NCI-H1694 (cell line): ENCODE data around the gene CNNM4.

Experiments used
- DNase-seq: peaks from one replicate; lab custom pipeline; 2025; lab: John Stamatoyannopoulos, UW

CNNM4 gene

DNA sequence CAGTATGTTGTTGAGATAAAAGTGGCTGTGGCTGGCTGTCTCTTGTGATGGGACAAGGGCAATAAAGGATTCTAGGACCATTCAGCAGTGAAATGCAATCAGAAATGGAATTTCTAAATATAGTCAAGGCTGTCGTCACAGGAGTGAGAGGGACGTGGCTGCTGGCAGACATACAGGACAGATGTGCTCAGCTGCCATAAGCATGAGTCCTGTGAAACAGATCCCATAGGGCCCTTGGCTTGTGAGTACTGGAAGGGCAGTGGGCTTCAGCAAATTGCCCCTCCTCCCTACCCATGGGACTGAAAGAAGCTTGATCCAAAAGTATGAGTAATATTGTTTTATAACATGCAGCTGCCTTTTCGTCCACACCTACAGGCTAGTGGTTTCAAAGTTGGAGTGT lies 51.2 kb downstream of the CNNM4 start:
- no peak for DNase-seq

DNA sequence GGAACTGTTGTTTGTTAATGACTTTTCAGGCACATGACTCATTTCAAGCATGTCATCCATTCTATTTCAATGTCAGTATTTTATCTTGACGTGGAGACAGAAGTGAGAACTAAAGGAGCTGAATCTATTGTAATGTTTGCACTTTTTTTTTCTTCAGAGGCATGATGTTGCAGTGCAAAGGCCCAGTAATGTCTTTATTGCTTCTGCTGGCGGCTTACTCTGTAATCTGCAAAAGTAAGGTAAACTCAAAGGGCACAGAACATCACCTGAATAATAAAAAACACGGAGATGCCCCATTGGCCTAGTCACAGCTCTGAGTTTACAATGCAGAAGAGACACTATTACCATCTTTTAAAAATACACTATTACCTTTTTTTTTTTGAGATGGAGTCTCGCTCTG lies 53.0 kb downstream of the CNNM4 start:
- DNase-seq: no peak

DNA sequence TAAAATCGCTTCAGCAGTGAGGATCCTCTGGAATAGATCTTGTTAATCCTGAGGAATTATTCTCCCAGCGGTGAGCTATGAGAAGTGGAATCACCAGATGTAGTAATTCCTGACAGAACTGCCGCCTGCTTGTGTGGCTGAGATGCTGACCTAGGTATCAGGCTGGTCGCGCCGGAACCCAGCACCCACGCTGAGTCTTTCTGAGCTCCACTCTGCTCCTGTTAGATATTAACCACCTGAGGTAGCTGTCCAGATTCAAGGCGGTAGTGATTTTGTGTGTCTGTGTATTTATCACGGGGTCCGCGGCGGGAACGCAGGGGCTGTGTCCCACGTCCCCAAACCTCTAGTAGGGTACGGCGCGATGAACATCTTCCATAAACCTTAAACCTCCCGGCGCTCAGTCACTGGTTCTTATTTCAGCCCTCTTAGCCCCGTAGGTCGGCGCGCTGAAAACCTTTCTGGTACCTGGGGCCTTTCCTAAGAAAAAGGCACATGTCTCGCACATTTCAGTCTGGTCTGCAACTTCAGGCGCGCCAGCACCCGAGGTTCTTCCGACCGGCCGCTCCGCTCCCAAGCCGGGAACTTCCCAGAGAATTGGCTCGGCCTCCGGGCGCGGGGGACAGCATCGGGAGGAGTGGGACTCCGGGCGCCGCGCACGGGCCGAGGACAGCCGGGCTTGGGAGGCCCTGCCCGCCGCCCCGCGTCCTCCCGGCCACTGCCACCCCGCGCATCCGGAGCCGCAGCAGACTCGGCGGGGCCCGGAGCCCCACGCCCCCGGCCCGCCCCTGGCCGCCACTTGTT lies 54.8 kb downstream of the CNNM4 start:
- DNase-seq: no peak

DNA sequence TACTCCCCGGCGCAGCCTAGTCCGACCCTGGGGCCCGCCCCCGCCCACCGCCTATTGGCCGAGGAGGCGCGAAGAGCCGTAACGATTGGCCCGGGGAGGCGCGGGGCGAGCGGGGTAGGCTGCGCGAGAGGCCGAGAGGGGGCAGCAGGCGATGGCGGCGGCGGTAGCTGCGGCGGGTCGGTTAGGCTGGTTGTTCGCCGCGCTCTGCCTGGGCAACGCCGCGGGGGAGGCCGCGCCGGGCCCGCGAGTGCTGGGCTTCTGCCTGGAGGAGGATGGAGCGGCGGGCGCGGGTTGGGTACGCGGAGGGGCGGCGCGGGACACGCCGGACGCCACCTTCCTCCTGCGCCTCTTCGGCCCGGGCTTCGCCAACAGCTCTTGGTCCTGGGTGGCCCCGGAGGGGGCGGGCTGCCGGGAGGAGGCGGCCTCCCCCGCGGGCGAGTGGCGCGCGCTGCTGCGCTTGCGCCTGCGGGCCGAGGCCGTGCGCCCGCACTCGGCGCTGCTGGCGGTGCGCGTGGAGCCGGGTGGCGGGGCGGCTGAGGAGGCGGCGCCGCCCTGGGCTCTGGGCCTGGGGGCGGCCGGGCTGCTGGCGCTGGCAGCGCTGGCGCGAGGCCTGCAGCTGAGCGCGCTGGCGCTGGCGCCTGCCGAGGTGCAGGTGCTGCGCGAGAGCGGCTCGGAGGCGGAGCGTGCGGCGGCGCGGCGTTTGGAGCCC lies 55.6 kb downstream of the CNNM4 start, which contains the start of gene CNNM3:
Gene CNNM3, plus strand, starts transcription at position 142 of the 709 bp plus-strand sequence. Its CDS starts 10 bp downstream, at position 152.
- DNase-seq: peak; percentile 80

DNA sequence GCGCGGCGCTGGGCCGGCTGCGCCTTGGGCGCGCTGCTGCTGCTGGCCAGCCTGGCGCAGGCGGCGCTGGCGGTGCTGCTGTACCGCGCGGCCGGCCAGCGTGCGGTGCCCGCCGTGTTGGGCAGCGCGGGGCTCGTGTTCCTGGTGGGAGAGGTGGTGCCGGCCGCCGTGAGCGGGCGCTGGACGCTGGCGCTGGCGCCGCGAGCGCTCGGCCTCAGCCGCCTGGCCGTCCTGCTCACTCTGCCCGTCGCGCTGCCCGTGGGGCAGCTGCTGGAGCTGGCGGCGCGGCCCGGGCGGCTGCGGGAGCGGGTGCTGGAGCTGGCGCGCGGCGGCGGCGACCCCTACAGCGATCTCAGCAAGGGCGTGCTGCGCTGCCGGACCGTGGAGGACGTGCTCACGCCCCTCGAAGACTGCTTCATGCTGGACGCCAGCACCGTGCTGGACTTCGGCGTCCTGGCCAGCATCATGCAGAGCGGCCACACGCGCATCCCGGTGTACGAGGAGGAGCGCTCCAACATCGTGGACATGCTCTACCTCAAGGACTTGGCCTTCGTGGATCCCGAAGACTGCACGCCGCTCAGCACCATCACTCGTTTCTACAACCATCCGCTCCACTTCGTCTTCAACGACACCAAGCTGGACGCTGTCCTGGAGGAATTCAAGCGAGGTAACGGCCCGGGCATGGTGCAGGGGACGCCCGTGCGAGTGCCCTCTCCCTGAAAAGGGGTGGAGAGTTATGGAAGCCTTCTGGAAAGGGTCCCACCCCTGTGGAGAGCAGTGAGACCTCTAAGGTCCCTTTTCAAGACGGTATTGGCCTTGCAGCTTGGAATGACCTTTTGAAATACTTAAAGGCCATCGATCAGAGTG lies 56.4 kb downstream of the CNNM4 start:
- no peak for DNase-seq

DNA sequence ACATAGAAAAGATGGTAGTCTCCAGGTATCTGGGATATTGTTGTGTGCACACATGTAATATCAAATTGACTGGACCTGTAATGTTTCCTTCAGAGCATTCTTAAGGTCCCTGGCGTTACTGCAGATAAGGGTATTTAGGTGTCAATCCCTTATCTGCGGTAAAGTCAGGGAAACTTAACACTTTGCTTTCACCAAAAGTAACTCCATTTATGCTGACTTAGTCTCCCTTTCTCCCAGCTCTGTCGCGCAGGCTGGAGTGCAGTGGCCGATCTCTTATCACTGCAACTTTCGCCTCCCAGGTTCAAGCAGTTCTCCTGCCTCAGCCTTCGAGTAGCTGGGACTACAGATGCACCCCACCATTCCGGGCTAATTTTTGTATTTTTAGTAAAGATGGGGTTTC lies 57.2 kb downstream of the CNNM4 start:
- DNase-seq: no peak

DNA sequence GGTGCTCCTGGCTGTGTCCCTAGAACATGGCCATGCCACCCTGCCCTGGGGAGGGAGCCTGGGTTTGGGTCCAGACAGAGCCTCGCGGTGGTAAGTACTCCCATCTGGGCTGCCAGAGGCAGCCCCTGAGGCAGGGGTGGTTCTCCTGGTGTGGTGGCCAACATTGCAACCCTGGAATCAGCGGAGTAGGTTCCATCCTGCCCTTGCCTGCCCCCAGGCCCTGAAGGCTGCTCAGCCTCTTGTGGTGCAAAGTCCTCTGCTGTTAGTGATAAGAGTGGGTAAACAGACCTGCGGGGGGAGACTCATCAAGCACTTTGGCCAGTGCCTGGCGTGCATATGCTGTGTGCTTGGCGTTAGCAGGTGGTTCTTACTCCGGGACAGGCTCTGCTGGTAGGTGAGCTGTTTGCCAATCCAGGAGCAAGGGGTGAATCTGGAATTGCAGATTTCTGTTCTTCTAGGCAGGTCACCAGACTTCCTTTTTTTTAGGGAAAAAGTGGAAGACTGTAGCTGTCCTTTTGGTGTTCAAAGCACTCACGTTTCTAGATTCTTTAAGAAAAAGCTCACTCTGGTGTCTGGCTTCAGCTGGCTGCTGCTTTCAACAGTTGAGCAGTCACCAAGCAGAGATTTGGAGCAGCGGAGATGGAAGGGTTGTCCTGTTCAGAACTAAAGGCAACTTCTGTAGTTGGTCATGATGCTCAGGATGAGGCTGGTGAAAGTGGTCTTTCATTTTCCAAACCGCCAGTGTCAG lies 58.6 kb downstream of the CNNM4 start:
- no peak for DNase-seq

DNA sequence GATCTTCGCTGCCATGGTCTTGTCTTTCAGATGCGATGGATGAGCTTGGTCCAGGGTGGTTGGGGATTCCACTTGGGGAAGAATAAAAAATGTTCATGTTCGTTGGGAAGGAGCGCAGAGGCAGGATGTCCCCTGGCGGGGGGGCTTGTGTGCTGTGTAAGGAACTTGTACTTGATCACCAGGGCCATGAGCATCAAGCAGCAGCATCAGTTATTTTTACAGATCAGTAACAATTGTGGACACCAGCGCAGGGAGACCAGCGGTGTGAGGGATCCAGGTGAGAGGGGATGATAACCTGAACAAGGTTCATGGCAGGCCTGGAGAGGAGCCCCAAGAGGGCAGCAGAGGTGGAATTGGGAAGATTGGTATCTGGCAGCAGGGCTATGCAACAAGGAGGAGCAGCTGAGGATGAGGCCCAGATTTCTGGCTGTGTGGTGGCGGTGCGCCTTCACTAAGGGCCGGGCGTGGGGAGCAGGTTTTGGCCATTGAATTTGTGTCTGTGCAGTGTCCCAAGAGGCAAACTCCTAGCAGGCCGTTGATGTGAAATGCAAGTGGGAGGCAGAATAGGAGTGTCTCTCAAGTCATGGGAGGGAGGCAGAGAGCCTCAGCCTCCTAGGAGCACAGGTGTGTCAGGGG lies 59.3 kb downstream of the CNNM4 start:
- DNase-seq: no peak

DNA sequence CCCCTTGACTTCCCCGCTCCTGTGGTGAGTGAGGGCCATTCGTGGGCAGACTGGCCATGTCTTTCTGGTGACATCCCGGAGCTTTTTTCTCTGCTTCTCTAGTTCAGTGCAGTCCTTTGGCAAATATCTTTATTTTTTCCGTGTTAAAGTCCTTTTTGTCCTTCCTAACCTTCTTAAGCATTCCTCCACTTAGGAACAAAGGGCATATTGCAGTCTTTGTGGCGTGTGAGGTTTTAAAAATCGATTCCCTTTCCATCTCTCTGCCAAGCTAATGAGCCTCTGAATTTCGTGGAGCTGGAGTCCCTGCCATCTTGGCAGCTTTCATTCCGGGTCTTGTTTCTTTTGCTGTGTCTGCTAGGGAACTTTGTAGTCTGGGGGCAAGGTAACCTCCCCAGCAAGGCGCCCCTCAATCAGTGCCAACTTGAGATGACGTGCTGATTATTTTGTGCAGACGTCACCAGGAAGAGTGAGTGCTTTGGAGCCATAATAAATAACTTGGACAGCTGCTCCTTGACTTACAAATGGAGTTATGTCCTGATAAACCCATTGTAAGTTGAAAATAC lies 60.5 kb downstream of the CNNM4 start:
- DNase-seq: no peak

DNA sequence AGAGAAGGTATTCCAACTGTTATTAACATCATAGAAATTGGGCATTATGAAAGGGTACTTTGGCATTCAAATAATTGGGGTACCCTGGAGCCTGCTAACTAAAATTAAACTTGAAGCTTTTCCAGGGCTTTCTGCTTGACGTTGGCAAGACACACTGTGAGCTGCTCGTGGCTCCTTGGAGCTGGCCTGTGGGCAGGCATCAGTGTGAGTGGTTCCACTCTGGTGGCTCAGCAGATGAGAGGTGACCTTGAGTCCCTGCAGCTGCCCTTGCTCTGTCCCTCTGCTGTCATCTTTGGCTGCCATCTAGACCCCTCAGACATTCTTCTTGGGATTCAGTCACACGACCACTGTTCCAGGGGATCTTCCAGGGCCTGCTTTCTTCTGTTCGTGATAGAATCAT lies 62.1 kb downstream of the CNNM4 start:
- DNase-seq: no peak

DNA sequence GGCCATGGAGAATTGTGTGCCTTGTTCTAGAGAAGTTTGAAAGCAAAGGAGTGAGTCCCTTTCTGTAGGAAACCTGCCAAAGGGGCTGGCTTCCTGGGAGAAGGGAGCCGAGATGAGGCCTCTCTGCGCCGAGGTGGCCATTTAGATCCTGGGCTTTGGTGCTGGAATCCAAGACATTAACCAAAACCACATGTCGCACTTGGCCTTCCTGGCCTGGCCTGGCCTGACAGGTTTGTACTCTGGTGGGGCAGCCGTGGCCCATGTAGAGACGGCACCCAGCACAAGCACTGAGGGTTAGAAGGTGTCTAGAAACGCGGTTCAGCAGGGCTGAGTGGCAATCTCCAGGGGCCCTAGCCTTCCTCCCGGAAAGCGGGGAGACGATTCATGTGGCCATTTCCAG lies 62.5 kb downstream of the CNNM4 start:
- no peak for DNase-seq

DNA sequence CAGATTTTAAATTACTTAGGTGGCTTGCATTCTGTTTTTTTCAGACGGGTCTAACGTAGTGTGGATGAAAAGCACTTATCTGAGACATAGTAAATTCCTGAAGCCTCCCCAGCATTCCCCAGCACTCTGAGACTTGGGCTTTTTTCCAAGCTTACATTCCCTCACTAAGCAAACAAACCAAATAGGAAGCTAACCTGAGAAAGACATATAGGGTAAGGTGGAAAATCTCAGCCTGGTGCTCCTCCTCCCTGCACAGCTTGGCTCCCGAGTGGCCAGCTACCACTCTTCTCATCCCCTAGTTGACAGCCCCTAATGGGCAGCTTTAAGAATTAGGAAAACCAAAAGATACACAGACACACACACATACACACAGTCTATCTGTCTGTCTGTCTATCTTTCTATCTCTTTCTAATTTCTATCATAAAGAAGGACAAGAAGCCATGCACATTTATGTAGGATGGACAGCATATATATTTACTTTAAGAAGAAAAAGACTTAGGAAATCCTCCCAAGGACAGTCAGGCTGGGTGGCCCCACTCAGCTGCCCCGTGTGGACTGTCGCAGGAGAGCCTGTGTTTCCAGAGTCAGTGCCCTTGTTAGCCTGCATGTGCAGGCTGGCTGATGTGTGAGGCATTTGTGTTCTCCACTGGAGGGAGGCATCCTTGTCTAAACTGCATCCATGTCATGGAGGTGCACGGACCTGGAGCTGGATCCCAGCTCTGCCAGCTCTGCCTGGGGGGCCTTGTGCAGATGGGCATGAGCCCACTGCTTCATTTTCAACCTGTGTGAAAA lies 63.6 kb downstream of the CNNM4 start:
- no peak for DNase-seq

DNA sequence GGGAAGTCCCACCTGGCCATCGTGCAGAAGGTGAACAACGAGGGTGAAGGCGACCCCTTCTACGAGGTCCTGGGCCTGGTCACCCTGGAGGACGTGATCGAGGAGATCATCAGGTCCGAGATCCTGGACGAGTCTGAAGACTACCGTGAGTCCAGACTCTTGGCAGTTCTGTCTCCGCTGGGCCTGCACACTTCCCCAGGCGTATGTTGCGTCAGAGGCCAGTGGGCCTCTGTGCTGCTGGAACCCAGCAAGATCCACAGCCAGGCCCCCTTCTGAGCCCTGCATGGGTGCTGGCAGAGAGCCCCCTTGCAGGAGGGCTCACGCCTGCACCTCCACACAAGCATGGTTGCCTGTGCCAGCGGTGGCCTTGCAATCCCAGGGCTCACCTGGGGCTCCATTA lies 64.4 kb downstream of the CNNM4 start:
- no peak for DNase-seq

DNA sequence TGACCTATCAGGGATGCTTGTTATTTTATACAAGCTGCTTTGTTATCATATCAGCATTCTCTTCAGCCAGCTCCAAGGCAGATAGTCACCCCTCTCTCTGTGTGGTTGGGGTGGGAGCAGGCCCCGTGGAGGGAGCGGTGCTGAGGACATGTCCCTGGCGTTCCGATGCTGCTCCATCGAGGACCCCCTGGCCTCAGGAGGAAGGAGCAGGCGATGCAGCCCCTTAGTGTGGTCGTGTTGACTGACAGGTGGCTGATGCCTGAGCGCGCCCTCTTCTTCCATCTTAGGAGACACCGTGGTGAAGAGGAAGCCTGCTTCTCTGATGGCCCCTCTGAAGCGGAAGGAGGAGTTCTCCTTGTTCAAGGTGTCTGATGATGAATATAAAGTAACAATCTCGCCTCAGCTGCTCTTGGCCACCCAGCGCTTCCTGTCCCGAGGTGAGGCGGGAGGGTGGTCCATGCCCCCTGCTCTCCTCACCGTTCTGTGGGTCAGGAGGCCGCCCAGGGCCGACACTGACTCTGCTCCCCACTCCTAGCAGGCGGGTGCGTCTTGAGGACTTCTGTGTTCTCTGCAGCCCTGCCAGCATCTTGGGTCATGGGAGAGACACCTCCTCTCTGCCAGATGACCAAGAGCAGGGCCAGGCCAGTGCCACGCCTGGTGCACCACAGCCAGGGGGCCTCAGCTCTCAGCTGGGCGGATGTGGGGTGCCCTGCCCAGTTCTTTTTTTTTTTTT lies 66.0 kb downstream of the CNNM4 start:
- DNase-seq: no peak

DNA sequence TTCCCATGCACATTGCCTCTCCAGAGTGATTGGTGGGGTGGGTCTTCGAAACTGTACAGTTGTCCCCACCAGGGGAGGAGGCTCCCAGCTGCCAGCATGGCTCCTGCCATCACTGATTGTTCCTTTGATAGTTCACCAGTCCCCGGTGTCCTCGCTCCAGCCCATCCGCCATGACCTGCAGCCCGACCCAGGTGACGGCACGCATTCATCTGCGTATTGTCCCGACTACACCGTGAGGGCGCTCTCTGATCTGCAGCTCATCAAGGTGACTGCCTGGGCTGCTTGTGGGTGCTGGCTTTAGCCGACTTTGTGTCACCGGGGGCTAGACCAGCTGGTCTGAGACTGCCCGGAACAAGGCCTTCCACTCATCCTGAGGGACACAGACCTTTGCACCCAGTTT lies 67.7 kb downstream of the CNNM4 start:
- DNase-seq: no peak

DNA sequence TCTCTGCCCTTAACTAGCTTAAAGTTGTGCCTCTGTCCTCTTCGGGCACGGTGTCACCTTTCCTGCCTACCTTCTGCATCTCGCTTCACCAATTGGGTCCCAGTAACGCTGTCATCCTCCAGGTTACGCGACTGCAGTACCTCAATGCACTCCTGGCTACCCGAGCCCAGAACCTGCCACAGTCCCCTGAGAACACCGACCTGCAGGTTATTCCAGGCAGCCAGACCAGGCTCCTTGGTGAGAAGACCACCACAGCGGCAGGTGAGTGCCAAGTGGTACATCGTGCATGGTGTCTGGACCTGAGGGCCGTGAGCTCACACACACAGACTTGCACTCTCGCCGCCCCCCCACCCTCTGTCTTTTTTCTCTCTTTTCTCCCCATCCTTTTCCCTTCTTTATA lies 68.2 kb downstream of the CNNM4 start:
- DNase-seq: no peak

DNA sequence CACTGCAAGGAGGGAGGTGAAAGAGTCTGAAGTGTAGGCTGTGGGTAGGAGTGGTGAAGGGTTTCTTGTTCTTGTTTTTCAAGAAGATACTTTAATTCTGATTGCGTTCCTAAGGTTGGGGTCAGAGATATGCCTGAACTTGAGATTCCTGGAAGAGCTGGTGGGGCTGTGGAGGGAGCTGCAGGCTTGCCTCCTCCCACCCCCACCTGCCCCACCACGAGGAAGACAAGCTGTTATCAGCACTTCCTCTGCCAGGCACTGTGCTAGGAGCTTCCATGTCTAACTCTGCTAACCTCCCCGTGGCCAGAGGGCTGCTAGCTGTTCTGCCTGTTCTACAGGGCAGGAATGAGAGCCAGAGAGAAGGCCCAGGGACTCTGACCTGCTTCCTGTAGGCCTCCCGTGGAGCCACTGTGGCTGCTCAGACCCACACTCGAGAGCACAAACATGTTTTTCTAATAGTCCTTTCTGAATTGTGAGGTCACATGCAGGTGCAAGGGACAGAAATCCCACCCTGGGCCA lies 69.4 kb downstream of the CNNM4 start:
- DNase-seq: no peak

DNA sequence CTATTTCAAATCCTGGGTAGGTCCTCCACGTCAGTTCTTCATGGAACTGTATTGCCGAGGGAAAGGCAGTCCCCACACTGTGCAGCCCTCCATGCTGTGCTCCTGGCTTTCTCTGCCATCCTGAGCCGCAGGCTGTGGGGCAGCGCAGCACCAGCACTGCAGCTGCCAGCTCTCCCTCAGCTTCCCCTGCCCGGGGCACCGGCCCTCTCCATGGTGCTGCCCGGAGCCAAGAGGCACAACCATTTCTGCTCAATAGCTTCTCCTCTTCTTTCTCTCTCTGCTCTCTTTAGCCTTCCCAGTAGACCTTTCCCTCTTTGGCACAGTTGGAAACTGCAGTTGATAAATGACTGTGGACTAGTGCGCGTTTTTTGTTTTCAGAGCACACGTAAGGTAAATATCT lies 71.0 kb downstream of the CNNM4 start:
- DNase-seq: no peak

DNA sequence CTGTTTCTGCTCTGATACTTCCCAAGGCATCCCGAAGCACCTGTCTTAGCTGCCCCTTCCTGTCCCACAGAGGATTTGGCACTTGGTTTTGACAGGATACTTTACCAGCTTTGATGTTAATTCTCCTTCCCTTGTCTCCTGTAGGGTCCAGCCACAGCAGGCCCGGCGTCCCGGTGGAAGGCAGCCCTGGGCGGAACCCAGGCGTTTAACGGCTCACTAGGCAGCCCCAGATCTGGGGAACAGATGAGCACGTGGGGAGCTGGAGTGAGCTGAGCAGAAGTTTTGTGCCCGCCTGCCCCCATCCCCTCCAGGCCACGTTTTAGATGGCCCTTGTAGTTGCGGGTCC lies 71.7 kb downstream of the CNNM4 start:
- no peak for DNase-seq
